Inflammatory macrophage treated with lipopolysaccharide for 1 hour (primary cell): ENCODE results near the gene SF3B4.
"Not testable (repeated sequence)": the region's sequence is repeated elsewhere in the genome, so short reads cannot be mapped to it uniquely, and the experiment has no call there.

ENCODE experiments used
- DNase-seq, 2 donors: peaks; one replicate each; pipeline ENCODE4 v3.0.0-alpha.2; 2020 to 2022

SF3B4 gene, protein sequence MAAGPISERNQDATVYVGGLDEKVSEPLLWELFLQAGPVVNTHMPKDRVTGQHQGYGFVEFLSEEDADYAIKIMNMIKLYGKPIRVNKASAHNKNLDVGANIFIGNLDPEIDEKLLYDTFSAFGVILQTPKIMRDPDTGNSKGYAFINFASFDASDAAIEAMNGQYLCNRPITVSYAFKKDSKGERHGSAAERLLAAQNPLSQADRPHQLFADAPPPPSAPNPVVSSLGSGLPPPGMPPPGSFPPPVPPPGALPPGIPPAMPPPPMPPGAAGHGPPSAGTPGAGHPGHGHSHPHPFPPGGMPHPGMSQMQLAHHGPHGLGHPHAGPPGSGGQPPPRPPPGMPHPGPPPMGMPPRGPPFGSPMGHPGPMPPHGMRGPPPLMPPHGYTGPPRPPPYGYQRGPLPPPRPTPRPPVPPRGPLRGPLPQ

DNA sequence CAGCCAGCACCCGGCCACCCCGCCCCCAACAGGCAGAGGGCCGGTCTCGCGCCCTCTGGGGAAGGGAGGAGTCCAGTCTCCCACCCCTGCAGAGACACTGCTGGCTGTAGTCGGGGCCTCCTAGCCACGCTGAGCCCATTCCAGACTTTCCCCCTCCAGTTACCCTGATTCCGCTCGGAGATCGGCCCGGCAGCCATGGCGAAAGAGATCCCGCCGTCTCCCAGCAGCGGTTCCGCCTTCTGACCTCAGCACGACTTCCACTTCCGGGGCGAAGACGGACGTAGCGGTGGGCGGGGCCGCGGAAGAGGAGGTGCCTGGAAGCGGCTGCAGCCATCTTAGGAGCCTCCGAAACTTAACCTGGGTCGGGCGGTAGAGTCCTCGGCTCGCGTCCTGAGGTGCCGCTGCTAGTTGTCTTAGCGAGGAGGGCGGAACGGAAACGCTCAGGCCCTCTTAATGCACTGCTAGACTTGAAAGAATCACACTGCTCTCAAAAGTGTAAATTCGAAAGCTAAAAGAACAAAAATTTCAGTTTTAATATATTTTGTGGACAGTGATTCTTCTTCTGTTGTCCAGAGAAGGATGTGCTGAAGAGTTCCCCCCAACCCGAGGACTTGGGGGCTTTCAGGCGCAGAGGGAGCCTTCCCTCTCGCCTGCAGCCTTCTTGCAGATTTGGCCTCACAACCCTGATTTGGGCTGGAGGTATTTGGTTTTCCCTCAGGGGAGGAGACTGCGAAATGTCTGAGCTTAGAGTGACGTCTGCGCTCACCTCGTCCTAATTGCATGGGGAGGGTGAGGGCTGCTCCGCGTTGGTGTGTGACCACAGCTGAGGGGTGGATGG is at the start of gene SF3B4:
Gene SF3B4 (minus strand): TSS at position 241 of the 838 bp plus-strand sequence. CDS start 44 bp downstream, at position 197.
- peak; percentile 90 to 94 for DNase-seq

DNA sequence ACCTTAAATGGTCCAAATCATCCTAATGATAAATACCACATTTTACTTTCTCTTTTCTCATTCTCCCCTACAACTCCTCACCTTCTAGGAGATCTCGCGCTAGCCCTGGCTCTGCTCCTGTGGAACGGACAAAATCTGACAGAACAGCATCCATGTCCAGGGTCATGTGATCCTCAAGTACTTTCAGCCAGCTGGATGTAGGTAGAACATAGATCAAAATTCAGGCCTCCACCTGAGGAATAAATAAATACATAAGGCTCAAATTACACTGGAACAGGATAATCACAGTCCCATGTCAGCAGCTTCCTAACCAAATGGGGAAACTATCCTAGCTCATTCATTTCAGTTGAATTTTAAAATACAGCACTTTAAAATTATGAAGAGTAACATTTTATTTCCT is 49.7 kb upstream of the SF3B4 start:
- no peak for DNase-seq

DNA sequence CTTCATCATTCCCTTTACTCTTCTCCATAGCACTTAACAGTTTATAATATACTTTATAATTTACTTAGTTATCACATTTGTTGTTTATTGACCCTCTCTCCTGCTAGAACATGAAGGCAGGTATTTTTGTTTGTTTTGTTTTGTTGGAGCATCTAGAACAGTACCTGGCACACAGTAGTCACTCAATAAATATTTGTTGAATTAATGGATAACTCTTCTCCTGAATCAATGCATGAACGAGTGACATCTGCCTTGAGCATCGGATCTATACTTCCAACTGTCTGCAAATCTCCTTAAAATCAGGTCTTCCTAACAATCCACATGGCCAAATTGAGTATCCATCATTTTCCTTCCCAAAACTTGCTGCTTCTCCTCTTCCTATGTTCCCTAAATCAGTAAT is 44.9 kb upstream of the SF3B4 start:
- no peak for DNase-seq

DNA sequence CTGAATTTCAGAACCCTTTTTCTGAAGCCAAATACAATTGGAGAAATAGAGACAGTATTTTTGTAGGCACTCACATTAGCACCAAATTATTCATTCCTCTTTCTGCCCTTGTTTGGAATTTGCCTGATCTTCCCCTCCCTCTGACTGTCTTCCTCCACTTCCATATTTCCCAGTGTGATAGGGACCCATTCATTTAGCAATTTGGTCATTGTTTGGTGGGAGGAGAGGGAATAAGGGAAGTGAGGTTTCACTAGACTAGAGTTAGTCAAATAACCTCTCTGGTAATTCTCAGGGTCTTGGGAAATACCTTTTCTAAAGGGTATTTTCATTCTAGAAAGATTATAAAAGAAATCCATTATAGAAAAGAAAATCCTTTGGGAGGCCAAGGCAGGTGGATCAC is 40.0 kb upstream of the SF3B4 start:
- DNase-seq: peak; percentile 66 to 87

DNA sequence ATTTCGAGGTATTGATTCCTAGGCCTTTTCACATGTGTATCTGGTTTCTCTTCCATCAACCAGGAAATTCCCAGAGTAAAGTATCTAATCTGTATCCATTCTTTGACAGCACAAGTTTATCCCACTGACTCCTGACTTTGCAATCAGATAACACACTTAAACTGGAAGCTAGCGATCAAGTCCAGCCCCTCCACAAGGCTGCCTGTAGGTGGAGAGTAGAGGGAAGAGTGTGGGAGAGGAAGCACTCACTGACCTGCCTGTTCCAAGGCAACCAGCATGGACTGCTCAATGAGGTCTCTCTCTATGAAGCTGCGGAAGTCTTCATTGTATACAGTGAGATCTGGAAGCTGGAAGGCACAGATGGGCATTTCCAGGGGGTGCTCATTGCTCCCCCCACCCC is 39.4 kb upstream of the SF3B4 start:
- DNase-seq: peak in 1 of 2 donors; percentile 39

DNA sequence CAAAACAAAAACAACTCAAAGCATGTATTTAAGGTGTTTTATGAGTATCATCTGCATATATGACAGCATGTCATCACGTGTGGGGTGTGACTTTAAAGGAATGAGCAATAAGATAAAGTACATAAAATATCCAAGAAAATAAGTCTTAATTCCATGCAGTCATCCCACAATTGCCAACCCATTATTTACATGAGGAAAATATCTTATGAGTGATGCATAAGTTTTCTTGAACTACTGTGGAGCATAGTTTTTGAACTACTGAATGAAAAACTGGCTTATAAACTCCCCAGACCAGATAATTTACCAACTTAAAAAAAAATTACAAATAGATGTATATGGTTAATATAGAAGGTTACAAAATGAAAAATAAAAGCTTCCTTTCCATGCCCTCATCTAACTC is 38.8 kb upstream of the SF3B4 start:
- no peak for DNase-seq

DNA sequence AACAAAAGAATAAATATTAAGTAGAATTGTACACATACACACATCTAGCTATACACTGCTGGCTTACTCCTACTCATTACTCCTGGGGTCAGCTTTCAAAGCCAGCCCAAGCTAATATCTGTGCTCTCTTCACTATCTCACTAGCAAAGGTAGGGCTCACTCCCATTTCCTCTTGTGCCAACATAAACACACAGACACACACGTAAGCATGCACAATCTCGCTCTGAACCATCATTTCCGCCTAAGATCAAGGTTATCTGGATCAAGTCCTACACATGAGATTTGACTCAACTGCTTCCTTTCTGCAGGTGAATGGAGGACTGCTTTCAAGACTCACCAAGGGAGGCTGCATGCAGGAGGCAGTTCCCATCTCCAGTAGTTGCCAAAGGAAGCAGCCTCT is 37.8 kb upstream of the SF3B4 start:
- no peak for DNase-seq

DNA sequence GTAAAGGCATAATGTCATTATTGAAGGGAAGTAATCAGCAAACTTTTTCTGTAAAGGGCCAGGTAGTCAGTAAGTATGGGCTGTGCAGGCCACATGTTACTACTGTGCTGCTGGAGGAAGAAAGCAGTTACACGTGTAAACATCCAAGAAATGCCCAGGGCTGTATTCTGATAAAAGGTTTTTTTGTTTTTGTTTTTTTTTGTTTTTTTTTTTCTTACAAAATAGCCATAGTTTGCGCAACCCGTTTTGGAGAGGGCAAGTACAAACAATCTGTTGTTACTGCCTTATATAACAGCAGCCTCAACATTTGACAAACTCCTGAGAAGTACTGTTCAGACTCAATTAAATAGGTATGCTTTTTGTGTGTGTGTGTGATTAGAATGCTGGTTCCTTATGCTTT is 35.8 kb upstream of the SF3B4 start:
- no peak for DNase-seq

DNA sequence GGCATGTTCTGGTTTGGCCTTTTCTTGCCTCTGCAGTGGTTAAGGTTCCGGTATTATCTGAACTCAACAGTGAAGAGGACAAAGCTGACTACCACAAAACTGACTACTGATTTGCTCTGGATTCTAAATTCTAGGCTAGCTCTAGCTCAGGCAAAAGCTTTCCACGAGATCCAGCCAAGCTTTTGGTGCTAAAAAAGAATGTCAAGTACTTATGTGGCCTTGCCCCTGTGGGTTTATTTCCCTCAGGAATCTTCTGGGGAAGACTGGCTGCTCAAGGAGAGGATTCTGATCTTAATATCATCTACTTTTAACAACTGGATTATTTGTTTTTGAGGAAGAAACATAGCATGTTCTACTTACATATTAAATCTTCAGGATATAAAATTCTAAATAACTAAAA is 35.1 kb upstream of the SF3B4 start:
- DNase-seq: no peak

DNA sequence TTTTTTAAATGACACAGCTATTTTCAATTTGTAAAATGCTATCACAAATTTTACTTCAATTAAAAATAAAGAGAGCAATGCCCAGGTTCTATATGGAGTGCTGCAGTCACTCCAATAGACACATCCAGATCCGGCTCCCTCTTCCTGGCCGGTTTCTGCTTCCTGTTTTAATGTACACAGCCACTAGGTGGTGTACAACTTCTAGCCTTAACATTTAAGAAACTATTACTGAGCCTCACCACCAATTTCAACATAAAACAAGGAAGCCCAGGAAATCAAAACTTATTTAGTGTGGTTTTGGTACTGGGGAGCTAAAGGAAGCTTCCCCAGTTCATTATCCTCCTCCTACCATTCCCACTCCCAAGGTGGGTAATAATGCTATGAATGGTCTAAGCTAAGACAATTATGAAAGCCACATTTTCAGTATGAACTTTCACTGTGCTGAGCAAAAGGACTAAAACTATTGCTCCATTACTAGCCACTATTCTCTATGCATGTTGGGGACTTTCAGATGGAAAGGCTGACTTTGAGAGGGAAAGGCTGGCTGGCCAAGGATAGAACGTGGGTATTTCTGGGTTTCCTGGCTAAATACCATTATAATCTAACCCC is 34.5 kb upstream of the SF3B4 start:
- peak; percentile 78 to 91 for DNase-seq

DNA sequence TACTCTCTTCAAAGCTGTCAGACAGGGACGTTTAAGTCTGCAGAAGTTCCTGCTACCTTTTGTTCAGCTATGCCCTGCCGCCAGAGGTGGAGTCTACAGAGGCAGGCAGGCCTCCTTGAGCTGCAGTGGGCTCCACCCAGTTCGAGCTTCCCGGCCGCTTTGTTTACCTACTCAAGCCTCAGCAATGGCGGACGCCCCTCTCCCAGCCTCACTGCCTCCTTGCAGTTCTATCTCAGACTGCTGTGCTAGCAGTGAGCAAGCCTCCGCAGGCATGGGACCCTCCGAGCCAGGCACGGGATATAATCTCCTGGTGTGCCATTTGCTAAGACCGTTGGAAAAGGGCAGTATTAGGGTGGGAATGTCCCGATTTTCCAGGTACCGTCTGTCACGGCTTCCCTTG is 29.9 kb upstream of the SF3B4 start:
- DNase-seq: not testable (repeated sequence)

DNA sequence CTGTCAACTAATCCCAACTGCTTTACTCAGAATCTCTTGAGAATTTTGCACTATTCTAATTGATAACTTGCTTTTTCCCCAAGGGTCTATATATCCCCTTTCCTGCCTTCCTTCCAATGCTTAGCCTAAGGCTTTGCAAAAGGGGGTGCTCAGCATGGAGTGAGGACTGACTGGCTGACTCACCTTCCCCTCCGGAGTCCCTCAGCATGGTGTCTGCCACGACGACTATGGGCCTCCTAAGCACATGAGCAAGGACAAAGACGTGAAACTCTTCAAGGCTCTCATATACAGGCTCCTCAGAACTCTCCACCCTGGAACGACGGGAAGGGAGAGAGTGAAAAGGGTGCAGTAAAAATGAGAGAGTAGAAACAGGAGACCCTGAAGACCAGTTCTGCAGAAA is 22.3 kb upstream of the SF3B4 start:
- no peak for DNase-seq

DNA sequence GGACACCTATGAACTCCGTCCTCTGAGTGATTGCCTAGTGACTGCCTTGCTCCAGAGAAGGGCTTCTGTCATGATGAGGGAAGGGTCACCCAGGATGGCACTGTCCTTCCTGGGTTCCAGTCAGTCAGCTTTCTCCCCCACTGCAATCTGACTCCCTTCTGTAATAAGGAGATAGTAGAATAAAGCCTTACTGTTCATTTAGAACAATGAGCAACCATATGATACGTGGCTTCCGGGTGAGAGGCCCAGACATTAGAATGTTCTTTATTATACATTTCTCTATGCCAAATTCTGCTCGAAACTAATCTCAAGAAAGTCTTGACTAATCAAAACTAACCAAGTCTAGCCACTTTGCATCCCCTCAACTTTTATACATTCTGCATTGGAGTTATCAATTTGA is 17.6 kb upstream of the SF3B4 start:
- DNase-seq: no peak

DNA sequence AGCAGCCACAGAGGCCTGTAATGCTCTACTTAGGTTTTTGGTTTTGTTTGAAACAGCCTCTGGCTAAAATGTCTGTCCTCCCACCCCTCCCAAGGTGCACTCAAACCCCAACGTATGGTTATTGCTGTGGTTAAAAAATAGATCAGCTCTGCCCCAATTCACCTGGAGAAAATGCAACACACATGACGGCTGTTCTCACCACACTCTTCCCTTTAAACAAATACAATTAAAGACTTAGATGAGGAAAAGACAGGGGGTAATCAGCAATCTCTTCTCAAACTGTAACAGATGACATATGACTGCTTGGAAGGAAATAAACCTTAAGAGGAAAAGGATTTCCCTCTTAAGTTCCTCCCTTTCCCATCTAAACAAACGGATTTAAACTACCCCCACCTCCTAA is 15.3 kb upstream of the SF3B4 start:
- DNase-seq: no peak

DNA sequence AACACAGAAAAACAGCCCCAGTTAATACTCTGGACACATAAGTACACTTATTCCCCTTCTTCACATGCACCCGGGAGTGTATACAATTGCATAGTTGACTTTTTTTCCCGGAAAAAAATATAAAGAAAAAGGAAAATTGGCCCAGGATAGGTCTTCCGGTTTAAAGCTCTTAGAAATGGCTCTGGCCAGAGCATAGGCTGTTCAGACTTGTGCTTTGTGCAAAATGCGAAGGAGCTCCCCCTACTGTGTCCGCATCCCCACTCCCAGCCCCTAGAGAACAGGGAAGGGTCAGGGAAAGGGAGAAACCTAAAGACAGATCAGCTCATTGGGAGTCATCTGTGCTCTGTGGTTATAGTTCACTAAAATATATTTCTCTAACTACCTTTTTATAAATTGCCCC is 14.6 kb upstream of the SF3B4 start:
- no peak for DNase-seq

DNA sequence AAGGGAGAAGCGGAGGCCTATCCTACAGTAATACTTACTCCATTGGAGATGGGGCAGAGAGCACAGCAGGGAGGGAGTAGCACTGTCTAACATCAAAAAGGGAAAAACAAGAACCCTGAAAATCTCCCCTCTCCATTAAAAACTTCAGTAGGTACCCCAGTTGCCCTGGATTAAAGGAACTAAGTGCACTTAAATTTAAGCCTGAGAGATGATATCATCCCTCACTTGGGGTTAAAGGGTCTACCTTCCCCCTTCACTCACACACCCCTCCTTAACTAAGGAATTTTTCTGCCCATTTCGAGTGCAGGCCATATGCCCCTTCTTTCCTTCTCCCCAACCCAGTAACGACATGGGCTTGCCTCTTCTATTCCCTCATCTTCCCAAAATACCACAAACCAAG is 12.8 kb upstream of the SF3B4 start:
- no peak for DNase-seq

DNA sequence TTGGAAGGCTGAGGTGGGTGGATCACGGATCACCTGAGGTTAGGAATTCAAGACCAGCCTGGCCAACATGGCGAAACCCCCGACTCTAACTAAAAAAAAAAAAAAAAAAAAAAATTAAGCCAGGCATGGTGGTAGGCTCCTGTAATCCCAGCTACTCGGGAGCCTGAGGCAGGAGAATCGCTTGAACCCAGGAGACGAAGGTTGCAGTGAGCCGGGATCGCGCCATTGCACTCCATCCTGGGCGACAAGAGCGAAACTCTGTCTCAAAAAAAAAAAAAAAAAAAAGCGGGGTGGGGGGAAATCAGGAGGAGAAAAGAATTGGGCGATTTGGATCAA is 11.0 kb upstream of the SF3B4 start:
- DNase-seq: not testable (repeated sequence)

DNA sequence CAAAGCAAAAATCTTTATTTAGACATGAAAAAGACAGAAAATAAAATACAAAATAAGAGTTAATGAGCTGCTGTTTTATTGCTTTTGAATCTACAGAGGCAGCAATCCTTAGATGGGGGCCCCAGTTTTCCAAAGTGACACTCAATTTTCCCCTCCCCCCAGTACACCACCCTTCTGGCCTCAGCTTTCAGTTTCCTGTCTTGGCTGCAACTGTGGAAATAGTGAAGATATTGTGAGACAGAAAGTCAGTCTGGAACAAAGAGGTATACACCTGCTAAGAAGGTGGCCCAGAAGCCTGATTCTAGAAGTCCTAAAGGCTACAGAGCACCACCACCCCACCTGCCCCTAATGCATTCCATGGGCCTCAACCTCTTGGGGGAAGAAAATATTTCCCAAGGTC is 10.2 kb upstream of the SF3B4 start:
- no peak for DNase-seq

DNA sequence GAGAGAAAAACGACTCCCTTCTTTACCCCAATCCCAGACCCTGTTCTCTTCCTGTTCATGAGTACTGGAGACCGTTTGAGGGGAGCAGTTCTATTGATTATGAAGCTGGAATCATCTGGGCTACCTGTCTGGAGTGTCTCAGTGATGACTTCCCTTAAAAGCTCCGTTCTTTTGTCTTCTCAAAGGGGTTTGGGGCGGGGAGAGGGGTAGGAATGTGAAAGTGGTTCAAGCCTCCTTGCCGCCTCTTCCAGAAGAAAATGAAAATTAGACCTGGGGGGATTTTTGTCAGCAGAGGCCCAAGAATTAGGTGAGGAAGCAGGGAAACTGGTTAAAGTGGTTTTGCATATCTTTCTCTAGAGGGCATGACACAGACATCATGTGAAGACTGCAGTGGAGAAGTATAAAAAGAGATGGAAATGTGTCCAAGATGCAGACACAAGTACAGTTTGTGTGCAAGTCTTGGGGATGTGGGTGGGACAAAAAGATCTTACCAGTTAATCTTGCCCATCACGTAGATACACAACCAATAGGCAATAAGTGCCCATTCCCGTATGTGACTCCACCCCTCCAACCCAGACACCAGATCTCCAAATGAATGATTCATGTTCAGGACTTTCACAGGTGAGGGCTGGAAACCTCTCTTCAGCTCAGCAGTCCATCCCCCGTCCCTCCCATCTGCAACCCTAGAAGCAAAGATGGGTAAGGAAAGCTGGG is 9.5 kb upstream of the SF3B4 start:
- DNase-seq: peak; percentile 29 to 73

DNA sequence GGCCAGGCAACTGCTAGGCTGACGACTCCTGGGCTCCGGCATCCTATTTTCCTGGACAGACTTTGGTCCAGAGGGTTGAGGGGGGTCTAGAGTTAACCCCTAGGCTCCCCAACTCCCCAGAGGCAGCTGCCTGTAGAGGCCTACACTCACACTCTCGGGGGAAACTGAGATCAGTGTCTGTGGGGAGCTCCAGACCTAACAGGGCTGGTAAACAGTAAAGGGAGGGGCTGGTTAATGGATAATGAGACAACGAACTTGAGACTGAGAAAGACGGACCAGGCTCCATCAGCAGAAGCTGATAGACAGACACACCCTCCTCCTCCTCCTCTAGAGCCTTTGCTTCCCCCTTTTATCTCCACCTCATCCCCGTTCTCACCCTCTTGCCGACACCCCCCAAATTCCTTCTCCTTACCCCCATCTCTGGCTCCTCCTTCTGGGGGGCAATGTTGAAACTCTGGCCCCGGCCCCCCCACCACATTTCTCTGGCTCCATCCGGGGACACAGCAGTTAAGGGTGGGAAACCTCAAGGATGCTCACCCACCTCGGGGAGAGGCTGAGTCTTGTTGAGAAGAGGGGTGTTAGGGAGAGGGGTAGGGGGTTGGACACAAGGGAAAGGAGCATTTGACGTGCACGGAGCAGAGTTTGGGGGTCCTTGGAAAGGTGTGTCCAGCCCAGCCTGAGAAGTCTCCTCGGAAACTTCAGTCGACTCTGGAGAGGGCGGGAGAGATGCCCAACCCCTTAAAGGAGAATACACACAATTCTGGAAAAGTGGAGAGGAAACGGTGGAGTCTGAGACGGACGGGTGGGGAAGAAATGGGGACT is 8.8 kb upstream of the SF3B4 start, which contains the start of gene MTMR11:
Gene MTMR11 (minus strand): TSS at position 710 of the 822 bp plus-strand sequence. CDS start 232 bp downstream, at position 478.
- DNase-seq: no peak

DNA sequence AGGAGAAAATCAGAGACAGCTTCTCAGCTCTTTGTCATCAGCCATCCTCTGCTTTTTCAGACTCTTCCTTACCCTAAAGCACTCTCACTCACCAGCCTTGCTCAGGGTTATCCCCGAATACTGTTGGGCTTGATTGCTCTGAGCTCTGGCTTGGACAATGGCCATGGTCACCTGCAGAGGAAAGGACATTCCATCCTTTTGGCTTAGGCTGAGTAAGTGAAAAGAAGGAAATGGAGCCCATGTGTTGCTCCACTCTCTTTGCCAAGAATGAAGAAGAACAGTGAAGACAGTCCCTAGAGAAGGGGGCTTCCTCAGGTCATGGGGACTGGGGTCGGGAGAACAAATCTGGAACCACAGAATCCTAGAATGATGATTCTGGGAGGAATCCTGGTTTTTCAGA is 6.8 kb upstream of the SF3B4 start:
- DNase-seq: no peak

DNA sequence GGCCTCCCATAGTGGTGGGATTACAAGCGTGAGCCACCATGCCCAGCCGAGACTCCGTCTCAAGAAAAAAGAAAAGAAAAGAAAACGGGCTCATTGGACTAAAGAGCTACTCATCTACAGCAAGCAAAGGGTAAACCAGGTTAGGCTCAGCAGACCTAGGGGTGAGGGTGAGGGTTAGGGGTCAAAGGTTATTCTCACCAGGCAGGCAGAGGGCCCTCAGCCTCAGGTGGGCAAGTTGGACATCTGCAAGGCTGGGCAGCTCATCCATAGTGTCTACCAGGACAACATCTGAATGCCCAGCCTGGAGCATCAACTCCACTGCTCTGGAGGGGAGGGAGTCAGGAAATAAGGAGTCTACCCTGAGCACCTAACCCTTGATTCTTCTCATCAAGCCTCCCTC is 5.6 kb upstream of the SF3B4 start:
- no peak for DNase-seq
